CD4-positive, alpha-beta T cell treated with Interleukin-15 for 4 hours (primary cell): ENCODE measurements around the gene CARMIL3.
A peak's percentile ranks its signal among the peaks of the same experiment; 100 is the strongest.
"Not testable (repeated sequence)": the region's sequence is repeated elsewhere in the genome, so short reads cannot be mapped to it uniquely, and the experiment has no call there.

ENCODE experiments used
- DNase-seq: peaks from one replicate; pipeline ENCODE4 v3.0.0-alpha.2; 2020; ENCODE audit warnings: low spot score

CARMIL3 gene, protein sequence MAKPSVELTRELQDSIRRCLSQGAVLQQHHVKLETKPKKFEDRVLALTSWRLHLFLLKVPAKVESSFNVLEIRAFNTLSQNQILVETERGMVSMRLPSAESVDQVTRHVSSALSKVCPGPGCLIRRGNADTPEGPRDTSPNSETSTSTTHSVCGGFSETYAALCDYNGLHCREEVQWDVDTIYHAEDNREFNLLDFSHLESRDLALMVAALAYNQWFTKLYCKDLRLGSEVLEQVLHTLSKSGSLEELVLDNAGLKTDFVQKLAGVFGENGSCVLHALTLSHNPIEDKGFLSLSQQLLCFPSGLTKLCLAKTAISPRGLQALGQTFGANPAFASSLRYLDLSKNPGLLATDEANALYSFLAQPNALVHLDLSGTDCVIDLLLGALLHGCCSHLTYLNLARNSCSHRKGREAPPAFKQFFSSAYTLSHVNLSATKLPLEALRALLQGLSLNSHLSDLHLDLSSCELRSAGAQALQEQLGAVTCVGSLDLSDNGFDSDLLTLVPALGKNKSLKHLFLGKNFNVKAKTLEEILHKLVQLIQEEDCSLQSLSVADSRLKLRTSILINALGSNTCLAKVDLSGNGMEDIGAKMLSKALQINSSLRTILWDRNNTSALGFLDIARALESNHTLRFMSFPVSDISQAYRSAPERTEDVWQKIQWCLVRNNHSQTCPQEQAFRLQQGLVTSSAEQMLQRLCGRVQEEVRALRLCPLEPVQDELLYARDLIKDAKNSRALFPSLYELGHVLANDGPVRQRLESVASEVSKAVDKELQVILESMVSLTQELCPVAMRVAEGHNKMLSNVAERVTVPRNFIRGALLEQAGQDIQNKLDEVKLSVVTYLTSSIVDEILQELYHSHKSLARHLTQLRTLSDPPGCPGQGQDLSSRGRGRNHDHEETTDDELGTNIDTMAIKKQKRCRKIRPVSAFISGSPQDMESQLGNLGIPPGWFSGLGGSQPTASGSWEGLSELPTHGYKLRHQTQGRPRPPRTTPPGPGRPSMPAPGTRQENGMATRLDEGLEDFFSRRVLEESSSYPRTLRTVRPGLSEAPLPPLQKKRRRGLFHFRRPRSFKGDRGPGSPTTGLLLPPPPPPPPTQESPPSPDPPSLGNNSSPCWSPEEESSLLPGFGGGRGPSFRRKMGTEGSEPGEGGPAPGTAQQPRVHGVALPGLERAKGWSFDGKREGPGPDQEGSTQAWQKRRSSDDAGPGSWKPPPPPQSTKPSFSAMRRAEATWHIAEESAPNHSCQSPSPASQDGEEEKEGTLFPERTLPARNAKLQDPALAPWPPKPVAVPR (N-terminal part only)

DNA sequence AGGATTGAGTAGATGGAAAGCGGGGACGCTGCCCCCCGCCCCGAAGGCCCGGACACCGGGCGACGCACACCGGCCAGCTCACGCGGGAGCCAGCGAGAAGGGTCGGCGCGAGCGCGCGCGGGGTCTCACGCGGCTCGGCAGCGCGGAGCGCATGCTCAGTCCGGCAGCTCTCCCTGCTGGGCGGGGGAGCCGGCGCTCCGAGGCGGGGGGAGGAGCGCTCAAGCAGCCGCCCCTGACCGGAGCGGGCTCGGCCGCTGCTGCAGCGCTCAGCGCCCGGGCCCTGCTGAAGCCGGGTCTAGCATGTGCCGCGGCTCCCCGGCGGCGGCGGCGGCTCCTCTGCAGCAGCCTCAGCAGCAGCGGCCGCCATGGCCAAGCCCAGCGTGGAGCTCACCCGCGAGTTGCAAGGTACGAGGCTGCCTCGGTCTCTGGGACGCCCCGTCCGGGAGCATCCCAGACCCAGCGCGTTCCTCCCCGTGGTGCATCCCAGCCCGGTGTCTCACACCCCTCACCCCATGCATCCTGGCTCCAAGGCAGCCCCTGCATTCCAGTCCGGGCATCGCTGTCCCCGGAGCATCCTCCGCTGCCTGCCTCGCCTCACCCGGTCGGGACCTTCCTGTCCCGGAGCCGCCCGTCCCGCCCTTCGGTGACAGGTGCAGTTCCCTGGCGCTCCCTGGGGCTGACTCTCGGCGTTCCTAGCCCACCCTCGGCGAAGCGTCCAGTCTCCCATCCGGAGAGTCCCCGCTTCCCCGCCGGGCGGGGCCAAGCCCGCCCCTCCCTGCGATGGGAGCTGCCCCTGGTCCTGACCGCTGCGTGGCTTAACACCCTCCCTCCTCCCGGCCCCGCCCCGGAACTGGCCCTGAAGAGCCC is at the start of gene CARMIL3:
CARMIL3 (plus strand) TSS at position 221 of the 867 bp plus-strand sequence; CDS start at position 366, 145 bp downstream.
- DNase-seq: peak; percentile 64

DNA sequence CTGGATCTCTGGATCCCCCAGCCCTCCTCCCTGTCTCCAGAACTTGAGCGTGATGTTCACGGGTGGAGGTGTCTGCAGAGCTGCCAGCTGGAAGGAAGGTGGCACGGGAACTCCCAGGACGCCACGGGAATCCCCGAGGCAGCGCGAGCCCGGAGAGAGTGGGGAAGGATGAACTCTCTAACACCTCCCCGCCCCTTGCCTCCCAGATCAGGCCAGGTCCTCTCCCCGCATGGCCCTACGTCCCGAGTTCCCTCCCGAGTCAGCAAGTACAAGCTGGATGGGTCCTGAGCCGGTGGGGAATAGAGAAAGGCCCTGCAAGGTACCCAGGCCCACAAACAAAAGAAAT is 45.4 kb upstream of the CARMIL3 start:
- DNase-seq: not testable (repeated sequence)

DNA sequence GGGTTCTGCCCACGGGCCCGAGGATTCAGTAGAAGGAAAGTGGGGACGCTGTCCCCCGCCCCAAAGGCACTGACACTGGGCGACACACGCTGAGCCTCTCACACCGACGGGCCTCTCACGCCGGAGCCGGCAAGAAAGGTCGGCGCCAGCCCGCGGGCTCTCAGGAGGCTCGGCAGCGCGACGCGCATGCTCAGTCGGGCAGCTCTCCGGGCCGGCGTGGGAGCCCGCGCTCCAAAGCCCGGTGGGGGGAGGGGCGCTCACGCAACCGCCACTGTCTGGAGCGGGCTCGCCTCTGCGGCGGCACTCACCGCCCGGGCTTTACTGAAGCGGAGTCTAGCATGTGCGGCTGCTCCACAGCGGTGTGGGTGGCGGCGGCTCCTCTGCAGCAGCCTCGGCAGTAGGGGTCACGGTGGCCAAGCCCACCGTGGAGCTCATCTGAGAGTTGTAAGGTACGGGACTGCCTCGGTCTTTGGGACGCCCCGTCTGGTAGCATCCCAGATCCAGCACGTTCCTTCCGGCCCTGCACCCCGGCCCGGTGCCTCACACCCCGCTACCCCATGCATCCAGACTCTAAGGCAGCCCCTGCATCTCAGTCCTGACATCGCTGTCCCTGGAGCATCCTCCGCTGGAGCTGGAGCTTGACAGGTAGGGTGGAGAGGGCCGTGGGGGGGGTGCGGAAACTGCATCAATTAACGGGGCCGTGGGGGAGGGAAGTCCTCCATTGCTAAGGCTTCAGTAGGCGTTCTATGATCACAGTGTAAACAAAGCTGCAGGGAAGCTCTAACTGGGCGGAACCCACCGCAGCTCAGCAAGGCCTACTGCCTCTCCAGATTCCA is 44.8 kb upstream of the CARMIL3 start:
- DNase-seq: peak; percentile 49

DNA sequence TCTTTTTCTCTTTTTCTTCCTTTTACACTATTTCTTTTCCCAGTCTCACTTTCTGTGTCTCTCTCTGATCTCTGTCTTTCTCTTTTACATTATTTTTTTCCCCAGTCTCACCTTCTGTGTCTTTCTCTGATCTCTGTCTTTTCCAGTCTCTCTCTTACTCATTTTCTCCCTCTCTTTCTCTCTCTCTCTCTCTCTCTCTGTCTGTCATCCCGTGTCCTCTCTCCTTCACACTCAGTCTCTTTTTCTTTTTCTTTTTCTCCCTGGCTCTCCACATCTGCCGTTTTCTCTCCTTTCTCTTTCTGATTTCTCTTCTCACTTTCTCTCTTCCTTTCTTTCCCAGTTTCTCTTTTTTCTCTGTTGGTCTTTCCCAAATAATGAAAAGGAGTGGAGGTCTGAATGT is 40.8 kb upstream of the CARMIL3 start:
- DNase-seq: no peak

DNA sequence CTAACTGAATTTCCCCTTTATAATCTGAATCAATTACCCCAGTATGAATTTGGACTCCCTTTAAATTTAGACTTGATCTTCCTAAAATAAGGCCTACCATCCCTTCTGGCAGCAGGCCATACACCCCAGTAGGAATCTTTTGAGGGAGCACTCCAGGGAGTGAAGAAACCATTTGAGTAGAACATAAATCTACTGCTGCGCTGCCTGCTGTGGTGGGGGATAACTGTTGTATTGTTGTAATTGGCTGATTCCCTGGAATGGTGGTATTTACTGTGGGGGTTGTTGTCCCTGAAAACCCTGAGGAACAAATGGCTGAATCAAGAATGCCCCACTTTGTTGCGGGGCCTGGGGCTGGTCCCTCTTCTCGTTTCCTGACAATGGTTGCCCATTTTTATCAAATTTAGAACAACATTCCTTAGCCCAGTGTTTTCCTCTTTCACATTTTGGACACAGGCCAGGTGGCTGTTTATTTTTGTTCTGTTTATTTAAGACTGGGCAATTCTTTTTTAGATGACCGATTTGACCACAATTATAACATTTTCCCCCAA is 39.0 kb upstream of the CARMIL3 start:
- not testable (repeated sequence) for DNase-seq

DNA sequence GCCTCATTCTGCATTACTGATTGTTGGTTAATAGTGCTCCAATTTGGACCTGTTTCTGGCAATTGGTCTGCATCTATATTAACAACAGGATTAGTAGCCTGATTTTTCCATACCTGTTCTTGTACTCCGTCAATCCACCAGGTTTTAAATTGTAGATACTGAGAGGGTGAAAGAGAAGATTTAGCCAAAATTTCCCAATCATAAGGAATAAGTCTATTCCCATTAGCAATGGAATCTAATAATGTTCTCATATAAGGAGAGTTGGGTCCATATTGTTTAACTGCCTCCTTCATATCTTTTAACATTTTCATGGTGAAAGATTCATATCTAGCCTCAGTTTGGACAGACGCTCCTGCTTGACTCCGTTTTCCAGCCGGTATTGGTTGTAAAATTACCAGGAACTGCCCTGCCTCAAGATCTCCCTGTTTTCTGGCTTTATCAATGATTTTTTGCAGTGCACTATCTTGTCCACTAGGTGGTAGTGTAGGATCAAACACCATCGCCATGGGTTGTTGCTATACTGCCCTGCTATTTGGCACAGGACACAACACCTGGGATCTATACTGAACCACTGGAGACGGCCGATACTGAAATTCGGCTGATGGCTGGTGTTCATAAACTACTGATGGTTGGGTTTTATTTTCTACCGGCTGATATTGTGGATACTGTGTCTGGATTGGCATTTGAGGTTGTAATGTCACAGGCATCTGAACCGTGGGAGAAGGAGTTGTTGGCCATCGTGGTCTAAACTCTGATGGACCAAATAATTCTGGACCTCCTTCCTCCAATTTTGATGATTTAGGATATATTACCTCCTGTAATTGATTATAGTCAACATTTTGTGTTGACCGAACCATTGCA is 37.9 kb upstream of the CARMIL3 start:
- peak; percentile 79 for DNase-seq

DNA sequence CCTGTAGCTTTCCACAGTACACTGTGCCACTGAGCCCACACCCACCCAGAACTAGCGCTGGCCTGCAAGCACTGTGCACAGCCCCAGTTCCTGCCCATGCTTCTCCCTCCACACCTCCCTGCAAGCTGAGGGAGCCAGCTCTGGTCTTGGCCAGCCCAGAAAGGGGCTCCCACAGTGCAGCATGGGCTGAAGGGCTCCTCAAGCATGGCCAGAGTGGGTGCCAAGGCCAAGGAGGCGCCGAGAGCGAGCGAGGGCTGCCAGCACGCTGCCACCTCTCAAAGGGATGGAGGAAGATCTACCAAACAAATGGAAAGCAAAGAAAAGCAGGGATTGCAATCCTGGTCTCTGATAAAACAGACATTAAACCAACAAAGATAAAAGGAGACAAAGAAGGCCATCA is 36.1 kb upstream of the CARMIL3 start:
- DNase-seq: not testable (repeated sequence)

DNA sequence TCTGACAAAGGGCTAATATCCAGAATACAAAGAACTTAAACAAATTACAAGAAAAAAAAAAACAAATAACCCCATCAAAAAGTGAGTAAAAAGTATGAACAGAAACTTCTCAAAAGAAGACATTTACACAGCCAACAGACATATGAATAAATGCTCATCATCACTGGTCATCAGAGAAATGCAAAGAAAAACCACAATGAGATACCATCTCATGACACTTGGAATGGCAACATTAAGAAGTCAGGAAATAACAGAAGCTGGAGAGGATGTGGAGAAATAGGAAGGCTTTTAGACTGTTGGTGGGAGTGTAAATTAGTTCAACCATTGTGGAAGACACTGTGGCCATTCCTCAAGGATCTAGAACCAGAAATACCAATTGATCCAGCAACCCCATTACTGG is 32.8 kb upstream of the CARMIL3 start:
- not testable (repeated sequence) for DNase-seq

DNA sequence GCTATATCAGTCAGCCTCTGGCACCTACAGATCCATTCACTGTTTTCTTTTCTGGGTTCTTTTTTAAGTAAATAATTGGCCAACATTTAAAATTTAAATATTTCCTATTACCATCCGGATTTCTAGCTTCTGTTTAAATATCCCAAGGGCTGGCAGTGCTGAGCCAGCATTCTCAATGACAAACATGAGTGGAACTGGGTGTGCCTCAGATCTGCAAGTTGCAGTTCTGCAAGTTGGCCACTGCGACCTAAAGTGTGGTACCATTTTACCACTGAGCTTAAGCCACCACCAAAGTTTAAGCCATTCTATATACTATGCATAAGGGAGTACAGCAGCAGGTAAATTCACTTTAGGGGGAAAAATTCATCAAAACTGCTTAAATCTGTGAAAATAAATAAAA is 31.9 kb upstream of the CARMIL3 start:
- DNase-seq: not testable (repeated sequence)

DNA sequence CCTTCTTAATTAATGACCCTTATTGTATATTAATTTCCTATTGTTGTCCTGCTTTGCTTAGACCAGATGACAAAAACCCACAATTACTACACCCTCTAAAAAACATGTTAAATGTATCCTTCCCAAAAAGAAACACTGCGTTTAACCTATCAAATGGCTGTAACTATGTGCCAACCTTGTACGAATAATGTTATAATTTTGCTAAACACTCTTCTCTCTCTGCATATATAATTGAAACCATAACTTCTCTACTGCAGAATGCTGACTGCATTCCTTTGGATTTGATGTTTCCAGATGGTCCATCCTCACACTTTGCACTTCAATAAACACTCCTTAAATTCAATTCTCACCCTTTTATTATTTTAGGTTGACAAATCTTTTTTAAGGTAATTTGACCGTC is 31.3 kb upstream of the CARMIL3 start:
- not testable (repeated sequence) for DNase-seq

DNA sequence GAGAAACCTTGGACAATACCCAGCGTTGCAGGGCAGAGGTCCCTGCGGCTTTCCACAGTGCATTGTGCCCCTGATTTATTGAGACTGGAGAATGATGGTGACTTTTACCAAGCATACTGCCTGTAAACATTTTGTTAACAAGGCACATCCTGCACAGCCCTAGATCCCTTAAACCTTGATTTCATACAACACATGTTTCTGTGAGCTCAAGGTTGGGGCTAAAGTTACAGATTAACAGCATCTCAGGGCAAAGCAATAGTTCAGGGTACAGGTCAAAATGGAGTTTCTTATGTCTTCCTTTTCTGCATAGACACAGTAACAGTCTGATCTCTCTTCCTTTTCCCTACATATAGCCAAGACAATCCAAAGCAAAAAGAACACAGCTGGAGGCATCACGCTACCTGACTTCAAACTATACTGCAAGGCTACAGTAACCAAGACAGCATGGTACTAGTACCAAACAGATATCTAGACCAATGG is 26.8 kb upstream of the CARMIL3 start:
- not testable (repeated sequence) for DNase-seq

DNA sequence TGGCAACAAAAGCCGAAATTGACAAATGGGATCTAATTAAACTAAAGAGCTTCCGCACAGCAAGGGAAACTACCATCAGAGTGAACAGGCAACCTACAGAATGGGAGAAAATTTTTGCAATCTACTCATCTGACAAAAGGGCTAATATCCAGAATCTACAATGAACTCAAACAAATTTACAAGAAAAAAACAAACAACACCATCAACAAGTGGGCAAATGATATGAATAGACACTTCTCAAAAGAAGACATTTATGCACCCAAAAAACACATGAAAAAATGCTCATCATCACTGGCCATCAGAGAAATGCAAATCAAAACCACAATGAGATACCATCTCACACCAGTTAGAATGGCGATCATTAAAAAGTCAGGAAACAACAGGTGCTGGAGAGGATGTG is 22.1 kb upstream of the CARMIL3 start:
- DNase-seq: not testable (repeated sequence)

DNA sequence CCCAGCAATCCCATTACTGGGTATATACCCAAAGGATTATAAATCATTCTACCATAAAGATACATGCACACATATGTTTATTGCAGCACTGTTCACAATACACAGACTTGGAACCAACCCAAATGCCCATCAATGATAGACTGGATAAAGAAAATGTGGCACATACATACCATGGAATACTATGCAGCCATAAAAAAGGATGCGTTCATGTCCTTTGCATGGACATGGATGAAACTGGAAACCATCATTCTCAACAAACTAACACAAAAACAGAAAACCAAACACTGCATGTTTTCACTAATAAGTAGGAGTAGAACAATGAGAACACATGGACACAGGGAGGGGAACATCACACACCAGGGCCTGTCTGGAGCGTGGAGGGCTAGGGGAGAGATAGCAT is 20.5 kb upstream of the CARMIL3 start:
- DNase-seq: not testable (repeated sequence)

DNA sequence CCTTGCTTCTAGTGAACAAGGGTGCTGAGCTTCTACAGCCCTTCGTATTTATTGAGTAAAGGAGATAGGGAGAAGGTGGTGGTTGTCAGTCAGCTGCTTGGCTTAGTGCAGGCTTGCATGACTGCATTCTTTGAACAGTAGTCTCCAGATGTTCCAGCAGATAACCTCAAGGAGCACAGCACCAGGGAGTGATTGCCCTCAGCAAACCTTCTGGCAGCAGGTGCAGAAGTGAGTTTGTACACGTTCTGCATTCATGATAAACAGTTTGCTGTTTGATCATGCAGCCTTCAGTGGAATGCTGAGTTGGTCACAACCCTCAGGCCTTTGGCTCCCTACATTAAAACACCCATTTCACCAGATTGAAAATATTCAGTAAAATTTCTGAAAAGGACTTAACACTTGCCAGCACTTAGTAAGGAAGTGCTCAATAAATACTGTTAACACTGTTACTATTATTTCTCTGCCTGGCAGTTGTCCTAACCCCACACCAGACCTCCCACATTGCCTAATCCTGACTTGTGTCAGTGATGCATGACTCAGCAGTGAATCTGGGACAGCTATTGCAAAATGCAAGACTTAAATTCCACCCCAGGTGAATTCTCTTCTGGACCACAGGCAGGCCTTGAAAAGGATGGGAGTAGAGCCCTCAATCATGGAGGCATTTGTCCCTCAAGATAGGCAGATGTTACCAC is 18.9 kb upstream of the CARMIL3 start:
- DNase-seq: no peak

DNA sequence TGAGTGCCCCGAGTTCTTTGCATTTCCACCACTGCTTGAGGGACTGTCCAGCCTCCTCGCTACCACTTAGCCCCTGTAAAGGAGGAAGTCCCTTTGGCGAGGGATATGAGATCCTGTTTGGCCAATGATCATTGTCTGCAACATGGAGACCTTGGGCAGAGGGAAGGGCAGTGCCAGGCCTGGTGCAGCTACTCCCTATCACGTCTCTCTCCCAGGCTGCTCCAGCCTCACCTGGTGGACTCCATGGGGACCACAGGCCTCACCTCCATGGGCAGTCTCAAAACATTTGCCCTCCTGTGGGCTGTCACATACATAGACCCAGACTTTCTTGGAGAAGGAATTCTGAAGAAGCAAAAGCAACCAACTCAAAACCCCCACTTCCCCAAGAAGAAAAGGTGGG is 16.0 kb upstream of the CARMIL3 start:
- DNase-seq: not testable (repeated sequence)

DNA sequence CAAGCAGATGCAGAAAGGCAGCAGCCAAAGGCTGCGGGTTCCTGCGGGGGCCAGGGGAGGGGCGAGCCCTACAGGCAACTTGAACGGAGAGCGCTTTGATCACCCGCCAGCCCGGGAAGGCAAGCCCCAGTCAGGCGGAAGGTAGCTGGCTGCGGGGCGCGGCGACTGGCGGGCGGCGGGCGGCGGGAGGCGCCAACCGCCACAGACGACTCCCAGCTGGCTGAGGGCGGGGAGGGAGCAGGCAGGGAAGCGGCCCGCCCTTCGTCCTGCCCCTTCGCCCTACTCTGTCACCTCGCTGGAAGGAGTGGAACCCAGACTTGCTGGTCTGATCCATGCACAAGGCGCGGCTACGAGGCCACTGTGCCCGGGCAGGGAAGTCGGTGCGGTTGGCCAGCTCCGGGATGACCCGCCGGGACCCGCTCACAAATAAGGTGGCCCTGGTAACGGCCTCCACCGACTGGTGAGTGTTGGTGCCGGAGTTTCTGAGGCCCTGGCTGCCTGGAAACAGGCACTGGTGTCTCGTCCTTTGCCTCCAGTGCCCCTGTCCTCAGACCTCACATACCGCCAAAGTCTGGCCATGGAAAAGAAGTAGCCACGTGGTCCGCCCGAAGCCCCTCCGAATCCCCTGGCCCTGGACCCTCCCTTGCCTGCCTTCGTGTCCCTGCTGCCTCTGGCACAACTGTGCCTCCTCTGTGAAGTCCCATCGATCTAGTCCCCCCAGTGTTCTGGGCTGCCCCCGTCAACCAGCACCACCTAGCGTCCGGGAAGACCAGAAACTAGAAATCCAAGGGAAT is 15.4 kb upstream of the CARMIL3 start:
- DNase-seq: peak; percentile 72

DNA sequence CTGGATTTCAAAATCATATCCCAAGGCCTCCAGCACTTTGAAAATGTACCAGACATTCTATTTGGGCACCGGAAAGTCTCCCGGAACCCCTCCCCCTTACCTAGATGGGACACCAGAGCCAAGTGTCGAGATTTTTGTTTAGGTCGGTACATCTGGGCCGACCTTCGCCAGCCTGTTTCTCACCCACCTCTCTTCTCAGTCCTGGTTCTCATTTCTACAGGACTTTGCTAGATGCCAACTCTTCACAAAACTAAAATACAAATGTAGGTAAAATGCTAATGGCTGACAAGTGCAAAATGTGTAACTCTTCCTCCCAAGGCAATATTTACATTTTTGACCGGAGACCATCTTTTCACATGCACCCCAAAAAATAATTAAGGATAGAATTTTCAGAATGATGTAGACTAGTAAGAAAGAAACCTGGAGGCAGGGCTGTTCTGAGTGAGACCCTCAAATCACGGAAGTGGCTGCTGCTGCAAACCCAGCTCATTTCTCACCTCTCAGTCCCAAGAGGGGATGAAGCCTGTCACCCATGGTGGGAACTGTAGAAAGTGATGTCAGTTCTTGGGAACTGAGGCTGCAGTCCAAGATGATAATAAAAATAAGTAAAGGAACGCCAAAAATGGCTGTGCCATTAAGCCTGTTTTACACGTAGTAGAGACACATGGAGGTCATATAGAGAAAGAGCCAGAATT is 14.7 kb upstream of the CARMIL3 start:
- DNase-seq: not testable (repeated sequence)
